Transverse colon (tissue), 4 donors: ENCODE data around the gene SBF2.

Source experiments
- CTCF ChIP-seq, 5 experiments: fragments of 200-600 bp in 3 of 5; fragments of 450-650 bp in 2 of 5; sonication (generic) in 3 of 5; IDR thresholded peaks; 1 replicate in 2 of 5; 2 replicates in 3 of 5; pipeline ENCODE4 v1.5.1; 2016 to 2017; ENCODE audit warnings: antibody characterized with exemption in 5 of 5, inconsistent platforms in 3 of 5, mild to moderate bottlenecking in 2 of 5, moderate library complexity in 1 of 5
- EP300 ChIP-seq: sonication (generic); formaldehyde crosslinking; IDR thresholded peaks from one replicate; pipeline ENCODE4 v1.6.1; 2017; ENCODE audit warnings: antibody characterized with exemption, low read depth
- POLR2A ChIP-seq: fragments of 450-650 bp; IDR thresholded peaks from one replicate; pipeline ENCODE4 v1.6.1; 2016; ENCODE audit warnings: antibody characterized with exemption, mild to moderate bottlenecking, moderate library complexity
- POLR2AphosphoS5 ChIP-seq, 3 donors: sonication (generic); formaldehyde crosslinking; IDR thresholded peaks; one replicate each; pipeline ENCODE4 v1.6.1; 2016; ENCODE audit warnings: antibody characterized with exemption in 3 of 3

- TF ChIP-seq CTCF (IDR thresholded peaks at IDR 0.05) (no peak), POLR2A (no peak), EP300 (no peak), POLR2AphosphoS5 (IDR thresholded peaks at IDR 0.05) (no peak)
Observed at GRCh38 chr11:9903579-9903978, 390.4 kb downstream of the SBF2 start.
